Dendritic cell treated with granulocyte-macrophage colony-stimulating factor and Interleukin-4, amounts not matched to agents 40 ng/mL and 50 ng/mL, for 4 days (primary cell): ENCODE results near the gene TSPAN9.

Experiments used
- H3K27ac Mint-ChIP-seq: one replicate; pipeline ENCODE4 v1.8.0; 2022; ENCODE audit warnings: mild to moderate bottlenecking, mixed read lengths
- H3K27me3 Mint-ChIP-seq: one replicate; pipeline ENCODE4 v1.8.0; 2022; ENCODE audit warnings: mild to moderate bottlenecking, mixed read lengths
- H3K36me3 Mint-ChIP-seq: one replicate; pipeline ENCODE4 v1.8.0; 2022; ENCODE audit warnings: low read depth, mixed read lengths
- H3K4me1 Mint-ChIP-seq: one replicate; pipeline ENCODE4 v1.8.0; 2022; ENCODE audit warnings: low read depth, mixed read lengths
- H3K4me3 Mint-ChIP-seq: one replicate; pipeline ENCODE4 v1.8.0; 2022; ENCODE audit warnings: mild to moderate bottlenecking, moderate library complexity, mixed read lengths
- H3K9me3 Mint-ChIP-seq: one replicate; pipeline ENCODE4 v1.8.0; 2022; ENCODE audit warnings: mixed read lengths
- intact Hi-C: fragments of 100-400 bp; cut with micrococcal nuclease; formaldehyde crosslinking; loops from one replicate; pipeline ENCODE4 v1.15.0; 2022

The TSPAN9 gene

GRCh38 chr12:3164454-3165077, 87.4 kb downstream of the TSPAN9 start:
- intact Hi-C loops: no loop called here
- Mint-ChIP-seq H3K36me3 (no peaks in the 10 kb centered on the region), H3K27ac (no peak overlapping the region), H3K4me1 (no peaks in the 10 kb centered on the region), H3K9me3 (no peaks in the 10 kb centered on the region), H3K27me3 (peaks cover 14% of the 10 kb centered on the region), H3K4me3 (no peak overlapping the region)

- Mint-ChIP-seq H3K27ac (no peak overlapping the region), H3K4me3 (no peak overlapping the region), H3K36me3 (no peaks in the 10 kb centered on the region), H3K9me3 (no peaks in the 10 kb centered on the region), H3K4me1 (no peaks in the 10 kb centered on the region), H3K27me3 (peaks cover 14% of the 10 kb centered on the region)
- intact Hi-C loops: no loop called here
Observed at GRCh38 chr12:3165078-3165980, 88.2 kb downstream of the TSPAN9 start.

- H3K27ac Mint-ChIP-seq: no peak overlapping the region
- H3K9me3 Mint-ChIP-seq: no peaks in the 10 kb centered on the region
- intact Hi-C loops: no loop called here
- no peak overlapping the region for H3K4me3 Mint-ChIP-seq
- no peaks in the 10 kb centered on the region for H3K4me1 Mint-ChIP-seq
- no peaks in the 10 kb centered on the region for H3K36me3 Mint-ChIP-seq
- peaks cover 22% of the 10 kb centered on the region for H3K27me3 Mint-ChIP-seq
Observed at GRCh38 chr12:3167636-3168035, 90.5 kb downstream of the TSPAN9 start.

- Mint-ChIP-seq H3K27ac (no peak overlapping the region), H3K36me3 (no peaks in the 10 kb centered on the region), H3K4me3 (no peak overlapping the region), H3K4me1 (no peaks in the 10 kb centered on the region), H3K27me3 (peaks cover 18% of the 10 kb centered on the region), H3K9me3 (no peaks in the 10 kb centered on the region)
- intact Hi-C loops: no loop called here
Observed at GRCh38 chr12:3168223-3169221, 91.3 kb downstream of the TSPAN9 start.

- Mint-ChIP-seq H3K27me3 (peaks cover 18% of the 10 kb centered on the region), H3K36me3 (no peaks in the 10 kb centered on the region), H3K9me3 (no peaks in the 10 kb centered on the region), H3K4me1 (no peaks in the 10 kb centered on the region), H3K4me3 (no peak overlapping the region), H3K27ac (no peak overlapping the region)
- intact Hi-C loops: no loop called here
Observed at GRCh38 chr12:3170423-3171194, 93.4 kb downstream of the TSPAN9 start.

GRCh38 chr12:3171195-3171591, 94.0 kb downstream of the TSPAN9 start:
- Mint-ChIP-seq H3K36me3 (no peaks in the 10 kb centered on the region), H3K9me3 (no peaks in the 10 kb centered on the region), H3K4me3 (no peak overlapping the region), H3K4me1 (no peaks in the 10 kb centered on the region), H3K27me3 (peaks cover 22% of the 10 kb centered on the region), H3K27ac (no peak overlapping the region)
- intact Hi-C loops: no loop called here

- Mint-ChIP-seq H3K9me3 (no peaks in the 10 kb centered on the region), H3K4me1 (no peaks in the 10 kb centered on the region), H3K27me3 (peaks cover 20% of the 10 kb centered on the region), H3K36me3 (no peaks in the 10 kb centered on the region), H3K27ac (no peak overlapping the region), H3K4me3 (no peak overlapping the region)
- intact Hi-C loops: no loop called here
Observed at GRCh38 chr12:3172124-3173007, 95.2 kb downstream of the TSPAN9 start.

- Mint-ChIP-seq H3K27me3 (peaks cover 18% of the 10 kb centered on the region), H3K4me1 (no peaks in the 10 kb centered on the region), H3K4me3 (no peak overlapping the region), H3K27ac (no peak overlapping the region), H3K36me3 (no peaks in the 10 kb centered on the region), H3K9me3 (no peaks in the 10 kb centered on the region)
- intact Hi-C loops: no loop called here
Observed at GRCh38 chr12:3173008-3173553, 95.9 kb downstream of the TSPAN9 start.

GRCh38 chr12:3173912-3174311, 96.7 kb downstream of the TSPAN9 start:
- no peaks in the 10 kb centered on the region for H3K9me3 Mint-ChIP-seq
- H3K4me3 Mint-ChIP-seq: no peak overlapping the region
- intact Hi-C loops: no loop called here
- H3K27ac Mint-ChIP-seq: no peak overlapping the region
- no peaks in the 10 kb centered on the region for H3K4me1 Mint-ChIP-seq
- no peaks in the 10 kb centered on the region for H3K36me3 Mint-ChIP-seq
- peaks cover 23% of the 10 kb centered on the region for H3K27me3 Mint-ChIP-seq

GRCh38 chr12:3175238-3175637, 98.1 kb downstream of the TSPAN9 start:
- Mint-ChIP-seq H3K27ac (no peak overlapping the region), H3K4me1 (no peaks in the 10 kb centered on the region), H3K36me3 (no peaks in the 10 kb centered on the region), H3K4me3 (no peak overlapping the region), H3K27me3 (peaks cover 21% of the 10 kb centered on the region), H3K9me3 (no peaks in the 10 kb centered on the region)
- intact Hi-C loops: no loop called here

- Mint-ChIP-seq H3K27me3 (peaks cover 12% of the 10 kb centered on the region), H3K4me3 (no peak overlapping the region), H3K4me1 (no peaks in the 10 kb centered on the region), H3K27ac (no peak overlapping the region), H3K9me3 (no peaks in the 10 kb centered on the region), H3K36me3 (no peaks in the 10 kb centered on the region)
- intact Hi-C loops: no loop called here
Observed at GRCh38 chr12:3176754-3177153, 99.6 kb downstream of the TSPAN9 start.

- no peak overlapping the region for H3K27ac Mint-ChIP-seq
- no peaks in the 10 kb centered on the region for H3K36me3 Mint-ChIP-seq
- no peak overlapping the region for H3K4me3 Mint-ChIP-seq
- intact Hi-C loops: no loop called here
- no peaks in the 10 kb centered on the region for H3K9me3 Mint-ChIP-seq
- H3K27me3 Mint-ChIP-seq: peaks cover 13% of the 10 kb centered on the region
- no peaks in the 10 kb centered on the region for H3K4me1 Mint-ChIP-seq
Observed at GRCh38 chr12:3177778-3178425, 100.7 kb downstream of the TSPAN9 start.
